OCI-M1 (cell line): Measurements from ENCODE around the gene STAT5B.
"Not testable (repeated sequence)": the region's sequence is repeated elsewhere in the genome, so short reads cannot be mapped to it uniquely, and the experiment has no call there.

ENCODE experiments used
- DNase-seq: peaks from one replicate; lab custom pipeline; 2025; lab: John Stamatoyannopoulos, UW

Gene STAT5B

GRCh38 chr17:42193969-42194899 is 82.0 kb downstream of the STAT5B start, which contains the start of gene GHDC:
GHDC (minus strand) TSS chr17:42194494; CDS start chr17:42193581, 913 bp downstream.
- DNase-seq: peak; percentile 91

DNA sequence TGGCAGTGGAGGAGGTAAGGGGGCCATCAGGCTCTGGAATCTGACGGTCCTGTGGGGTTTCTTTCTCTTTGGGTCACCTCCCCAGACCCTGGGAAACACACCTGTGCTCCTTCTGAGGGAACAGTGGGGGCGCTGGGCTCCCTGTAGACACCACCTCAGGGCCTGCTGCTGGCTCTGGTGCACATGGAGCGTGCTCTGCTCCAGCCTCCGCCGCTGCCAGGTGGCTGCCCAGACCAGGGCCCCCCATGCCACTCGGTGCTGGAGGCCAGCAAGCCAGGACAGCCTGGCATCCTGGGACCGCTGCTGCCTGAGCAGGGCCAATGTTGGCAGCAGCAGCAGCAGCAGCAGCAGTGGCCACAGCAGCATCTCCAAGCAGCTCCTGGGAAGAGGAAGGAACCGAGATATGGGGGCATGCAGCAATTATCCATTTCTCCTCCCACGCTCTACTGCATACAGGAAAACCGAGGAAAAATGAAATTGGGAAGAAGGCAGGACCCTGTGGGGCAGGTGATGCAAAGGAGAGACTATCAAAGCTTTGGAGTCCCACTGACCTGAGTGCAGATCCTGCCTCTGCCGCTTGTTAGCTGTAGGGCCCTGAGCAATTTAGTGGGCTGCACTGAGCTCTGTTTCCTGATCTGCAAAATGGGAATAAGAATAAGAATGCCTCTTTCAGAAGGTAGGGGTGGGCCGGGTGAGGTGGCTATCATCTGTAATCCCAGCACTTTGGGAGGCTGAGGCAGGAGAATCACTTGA is 82.8 kb downstream of the STAT5B start:
- no peak for DNase-seq

DNA sequence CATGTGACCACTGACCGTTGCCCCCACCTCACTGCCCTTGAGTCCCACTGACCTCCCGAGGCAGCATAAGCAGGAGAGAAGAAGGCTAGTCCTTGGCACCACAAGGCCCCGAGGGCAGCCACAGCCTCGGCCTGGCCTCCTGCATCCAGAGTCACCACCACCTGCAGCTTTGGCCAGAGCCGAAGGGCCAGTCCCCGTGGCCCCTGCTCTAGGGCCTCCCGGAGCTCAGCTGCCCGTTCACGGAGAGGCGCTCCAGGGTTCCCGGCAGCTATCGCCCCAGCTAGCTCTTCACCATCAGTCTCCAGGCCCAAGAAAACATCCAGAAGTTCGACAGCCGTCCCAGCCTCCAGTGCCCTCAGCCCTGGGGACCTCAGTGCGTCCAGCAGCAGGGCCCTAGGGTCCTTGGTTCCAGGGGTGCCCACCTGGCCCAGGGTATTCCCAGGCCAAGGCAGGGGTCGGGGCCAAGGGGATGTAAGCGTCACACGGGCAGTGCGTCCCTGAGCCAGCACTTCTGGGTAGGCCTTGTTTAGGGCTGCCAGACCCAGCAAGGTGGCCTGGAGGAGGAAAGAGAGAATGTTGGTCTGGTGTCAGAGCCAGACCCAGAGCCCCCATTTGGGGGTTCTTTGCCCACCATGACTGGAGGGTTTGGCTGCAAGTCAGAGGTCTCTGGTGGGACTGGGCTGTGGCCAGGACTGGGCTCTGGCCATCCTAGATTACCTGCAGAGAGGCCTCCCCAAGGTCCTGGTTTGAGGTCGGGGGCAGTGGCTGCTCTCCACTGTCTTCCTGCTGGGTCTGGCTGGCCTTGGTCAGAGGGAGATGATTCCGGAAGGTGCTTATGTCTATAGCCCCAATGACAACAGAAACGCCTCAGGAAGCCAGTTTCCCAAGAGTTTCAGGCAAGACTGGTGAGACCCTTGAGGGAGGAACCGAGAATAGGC is 83.7 kb downstream of the STAT5B start:
- DNase-seq: no peak

DNA sequence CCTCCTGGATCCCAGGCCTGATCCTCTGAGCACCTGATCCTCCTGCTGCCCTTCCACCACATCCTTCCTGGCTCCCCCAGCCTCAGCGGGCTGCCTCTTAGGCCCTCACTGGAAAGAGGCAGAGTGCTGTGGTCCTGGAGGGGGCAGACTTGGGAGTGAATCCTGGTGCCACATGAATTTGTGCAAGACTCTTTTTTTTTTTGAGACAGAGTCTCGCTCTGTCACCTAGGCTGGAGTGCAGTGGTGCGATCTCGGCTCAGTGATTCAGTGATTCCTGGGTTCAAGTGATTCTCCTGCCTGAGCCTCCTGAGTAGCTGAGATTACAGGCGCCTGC is 84.9 kb downstream of the STAT5B start:
- no peak for DNase-seq

DNA sequence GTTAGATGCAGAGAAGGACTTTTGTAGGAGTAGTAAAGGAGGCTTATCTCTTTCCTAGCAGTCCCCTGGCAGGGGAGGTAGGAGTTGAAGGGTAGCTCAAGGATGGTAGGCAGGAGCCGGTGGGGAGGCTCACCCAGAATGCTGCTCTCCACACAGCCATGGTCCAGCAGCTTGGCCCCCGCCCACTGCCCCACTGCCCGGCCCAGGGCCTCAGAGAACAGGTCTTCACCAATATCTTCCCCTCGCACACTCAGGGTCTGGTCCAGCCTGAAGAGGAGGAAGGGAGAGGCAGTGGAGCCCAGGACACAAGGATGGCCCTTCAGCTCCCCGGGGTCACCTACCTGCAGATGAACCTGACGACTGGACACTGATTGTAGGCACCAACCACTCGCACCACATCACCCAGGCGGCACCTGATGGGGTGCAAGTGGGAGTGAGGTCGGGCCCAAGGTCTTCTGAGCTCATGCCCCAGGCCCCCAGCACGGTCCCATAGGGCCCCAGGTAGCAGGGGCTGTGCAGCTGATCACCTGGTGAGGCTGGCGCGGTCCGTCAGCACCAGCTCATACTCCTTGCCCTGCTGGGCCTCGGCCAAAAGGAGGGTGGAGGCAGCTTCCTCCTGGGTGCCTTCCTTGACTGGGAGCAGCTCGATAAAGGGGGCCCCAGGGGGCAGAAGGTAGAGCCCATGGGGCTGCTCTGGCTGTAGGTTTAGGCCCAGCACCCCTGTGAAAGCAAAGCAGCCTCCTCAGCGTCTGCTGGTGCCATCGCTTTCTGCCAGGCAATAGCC is 85.5 kb downstream of the STAT5B start:
- DNase-seq: no peak

DNA sequence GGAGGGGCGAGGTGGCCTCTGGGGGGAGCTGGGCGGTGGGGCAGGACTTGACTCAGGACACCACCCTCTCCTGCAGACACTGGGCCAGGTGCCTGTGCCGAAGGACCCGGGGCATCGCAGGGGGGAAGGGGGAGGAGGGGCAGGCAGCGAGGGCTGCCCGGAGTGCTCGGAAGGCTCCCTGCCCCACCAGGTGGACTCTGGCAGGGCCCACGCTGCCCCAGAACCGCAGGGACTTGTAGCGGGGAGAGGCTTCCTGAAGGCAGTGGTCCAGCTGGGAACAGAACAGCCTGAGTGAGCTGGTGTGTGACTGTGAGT is 86.6 kb downstream of the STAT5B start:
- no peak for DNase-seq

GRCh38 chr17:42188749-42189650 is 87.2 kb downstream of the STAT5B start:
- no peak for DNase-seq

DNA sequence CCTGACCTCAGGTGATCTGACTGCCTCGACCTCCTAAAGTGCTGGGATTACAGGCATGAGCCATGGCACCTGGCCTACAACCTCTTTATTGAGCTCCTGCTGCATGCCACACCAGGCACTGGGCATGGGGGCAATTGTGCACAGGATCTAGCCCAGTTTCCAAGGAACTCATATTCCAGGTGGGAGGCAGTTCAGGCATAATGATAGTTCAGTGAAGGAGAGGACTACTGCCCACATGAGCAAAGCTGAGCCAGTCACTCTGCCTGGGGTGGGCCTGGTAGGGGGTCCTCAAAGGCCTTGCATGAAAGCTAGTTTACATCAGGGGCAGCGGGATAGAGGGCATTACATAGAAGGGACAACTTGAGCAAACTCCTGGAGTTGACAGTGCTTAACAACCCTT is 88.4 kb downstream of the STAT5B start:
- no peak for DNase-seq

- not testable (repeated sequence) for DNase-seq
Observed at GRCh38 chr17:42186191-42186590, 90.0 kb downstream of the STAT5B start.

DNA sequence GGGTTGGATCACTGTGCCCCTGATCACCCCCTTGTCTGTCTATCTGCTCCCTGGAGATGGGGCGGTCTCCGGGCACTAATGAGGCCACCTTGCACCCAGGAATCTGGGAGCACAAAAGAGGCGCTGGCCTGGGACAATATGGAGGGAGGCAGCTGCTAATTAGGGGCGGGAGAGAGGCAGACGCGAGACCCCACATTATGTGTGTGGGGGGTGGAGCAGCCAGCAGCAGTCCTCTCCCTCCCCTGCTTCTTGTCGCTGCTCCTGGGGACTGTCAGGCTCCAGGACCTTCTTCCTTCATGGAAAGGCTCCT is 90.6 kb downstream of the STAT5B start:
- DNase-seq: no peak

DNA sequence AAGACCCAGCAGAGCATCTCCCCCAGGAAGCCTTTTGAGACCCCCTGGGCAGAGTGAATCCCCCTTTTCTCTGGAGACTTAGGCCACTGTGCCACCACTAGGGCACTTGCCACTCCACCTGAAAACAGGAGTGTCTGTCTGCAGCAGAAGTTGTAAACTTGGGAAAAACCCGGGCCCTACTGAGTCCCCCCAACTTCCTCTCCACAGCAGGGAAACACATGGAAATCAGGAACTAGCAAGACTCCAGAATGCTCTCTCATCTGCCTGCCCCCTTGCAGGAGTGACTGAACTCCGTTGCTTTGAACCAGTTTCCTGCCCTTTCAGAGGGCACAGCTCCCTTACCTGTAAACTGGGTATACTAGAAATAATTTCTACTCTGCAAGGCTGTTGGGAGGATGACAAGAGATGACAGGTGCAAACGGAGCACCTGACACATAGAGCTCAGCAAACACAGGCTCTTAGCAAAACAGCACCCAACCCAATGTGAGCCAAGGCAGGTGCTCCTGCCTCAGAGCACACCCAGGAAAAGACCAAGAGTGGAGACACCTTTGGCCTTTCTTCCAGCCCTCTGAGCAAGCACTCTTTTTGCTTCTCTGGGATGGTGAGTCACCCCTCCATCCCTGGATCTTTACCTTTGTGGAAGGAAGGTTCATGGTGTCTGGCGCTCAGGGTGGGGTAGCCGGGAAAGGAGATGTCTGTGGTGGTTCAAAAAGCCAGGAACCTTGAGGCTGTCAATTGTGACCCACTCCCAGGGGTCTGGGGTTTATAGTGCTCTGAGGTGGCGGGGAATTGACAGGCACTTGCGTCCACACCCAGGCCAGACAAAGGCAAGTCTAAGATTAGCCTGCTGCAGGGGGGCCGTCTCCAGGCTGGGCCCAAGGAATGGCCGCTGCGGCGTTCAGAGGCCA is 91.2 kb downstream of the STAT5B start, which contains the start of gene HCRT:
Gene HCRT, minus strand, starts transcription at position 740 of the 908 bp plus-strand sequence. Its CDS starts 87 bp downstream, at position 653.
- DNase-seq: no peak

- DNase-seq: peak; percentile 80
Observed at GRCh38 chr17:42183741-42184711, 92.2 kb downstream of the STAT5B start.

- no peak for DNase-seq
Observed at GRCh38 chr17:42182927-42183734, 93.1 kb downstream of the STAT5B start.

DNA sequence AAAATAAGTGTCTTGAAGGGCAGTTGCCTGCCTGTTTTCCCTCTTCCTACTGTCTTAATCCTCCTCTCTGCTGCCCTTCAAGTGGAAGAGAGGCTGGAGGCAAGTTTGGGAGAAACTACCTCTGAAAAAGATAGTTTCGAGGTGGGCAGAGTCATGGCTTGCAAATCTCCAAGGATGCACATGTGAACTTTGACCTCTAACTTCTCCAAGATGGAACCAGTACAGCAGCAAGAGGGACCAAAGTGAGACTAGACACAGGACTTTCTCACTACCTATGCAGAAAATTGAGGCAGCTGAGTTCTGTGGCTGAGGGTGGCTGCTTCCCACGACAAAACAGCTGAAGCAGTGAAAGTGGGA is 94.4 kb downstream of the STAT5B start:
- DNase-seq: no peak

- DNase-seq: peak; percentile 92
Observed at GRCh38 chr17:42180922-42181850, 95.0 kb downstream of the STAT5B start, which contains the start of gene KCNH4. KCNH4 (minus strand) TSS chr17:42181142; CDS start chr17:42180945, 197 bp downstream.

DNA sequence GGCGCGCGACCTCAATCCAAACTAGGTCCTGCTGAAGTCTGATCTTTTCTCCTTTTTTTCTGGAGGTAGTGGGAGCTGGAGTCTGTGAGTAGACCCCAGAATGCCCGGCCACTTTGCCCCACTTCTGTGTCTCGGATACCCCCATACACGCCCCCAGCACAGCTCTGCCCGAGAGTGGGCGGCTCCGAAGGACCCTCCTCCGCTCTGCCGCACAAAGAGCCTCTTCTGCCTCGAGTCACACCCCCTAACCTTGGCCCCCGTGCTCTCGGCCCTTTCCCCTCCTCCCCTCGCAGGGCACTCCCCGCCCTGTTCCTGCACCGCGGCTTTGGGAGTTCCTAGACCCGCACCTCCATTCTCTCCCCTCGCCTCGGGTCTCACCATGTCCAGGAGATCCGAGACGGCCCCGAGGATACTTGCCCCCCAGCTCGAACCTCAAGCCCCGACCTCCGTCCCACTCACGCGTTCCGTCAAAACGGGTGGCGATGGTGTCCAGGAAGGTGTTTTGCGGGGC is 95.7 kb downstream of the STAT5B start:
- no peak for DNase-seq
